ENCODE results near the gene RNASEH1.

Gene RNASEH1

GRCh38 chr2:3558205-3559014 lies at the start of gene RNASEH1:
TSS of gene RNASEH1 (minus strand) at chr2:3558333. CDS start at chr2:3558260, 73 bp downstream.
- Histone ChIP-seq H3K9ac (ENCODE audit: low read length in 5 of 5) (peak within 1 kb of the TSS; percentile 95 to 99 (median 98)), H3K4me3 (ENCODE audit: low read depth in 1 of 5, low read length in 5 of 5) (peak within 1 kb of the TSS; percentile 77 to 91 (median 89)), H3K27me3 (ENCODE audit: control insufficient read depth in 5 of 5, insufficient read depth in 4 of 5, low read length in 5 of 5) (no peaks in the 10 kb centered on the region), H3K36me3 (ENCODE audit: control insufficient read depth in 5 of 5, insufficient read depth in 5 of 5, low read length in 5 of 5) (peaks cover 13 to 33% (median 21%) of the 10 kb centered on the region in 5 donors), H3K9me3 (ENCODE audit: control insufficient read depth in 5 of 5, low read length in 5 of 5) (no peaks in the 10 kb centered on the region), H3K4me1 (ENCODE audit: control insufficient read depth in 5 of 5, insufficient read depth in 5 of 5, low read length in 5 of 5) (peaks cover 6 to 19% (median 17%) of the 10 kb centered on the region in 5 donors), H3K27ac (ENCODE audit: low read depth, low read length) (peak within 1 kb of the TSS; percentile 89)

- Histone ChIP-seq H3K9me3 (ENCODE audit: control insufficient read depth in 5 of 5, low read length in 5 of 5) (no peaks in the 10 kb centered on the region), H3K36me3 (ENCODE audit: control insufficient read depth in 5 of 5, insufficient read depth in 5 of 5, low read length in 5 of 5) (no peaks in the 10 kb centered on the region), H3K4me3 (ENCODE audit: low read depth in 1 of 5, low read length in 5 of 5) (no peak overlapping the region), H3K27ac (ENCODE audit: low read depth, low read length) (no peak overlapping the region), H3K9ac (ENCODE audit: low read length in 5 of 5) (no peak overlapping the region), H3K27me3 (ENCODE audit: control insufficient read depth in 5 of 5, insufficient read depth in 4 of 5, low read length in 5 of 5) (no peaks in the 10 kb centered on the region), H3K4me1 (ENCODE audit: control insufficient read depth in 5 of 5, insufficient read depth in 5 of 5, low read length in 5 of 5) (peaks cover 0 to 23% (median 0%) of the 10 kb centered on the region in 5 donors)
These were observed 48.5 kb upstream of the RNASEH1 start for GRCh38 chr2:3606370-3607201.

GRCh38 chr2:3606028-3606369 lies 47.9 kb upstream of the RNASEH1 start:
- H3K36me3 ChIP-seq (ENCODE audit: control insufficient read depth in 5 of 5, insufficient read depth in 5 of 5, low read length in 5 of 5): no peaks in the 10 kb centered on the region
- peak overlapping the region in 2 of 5 donors; percentile 32 to 50 for H3K4me3 ChIP-seq (ENCODE audit: low read depth in 1 of 5, low read length in 5 of 5)
- H3K9ac ChIP-seq (ENCODE audit: low read length in 5 of 5): peak overlapping the region in 1 of 5 donors; percentile 52
- peak overlapping the region; percentile 60 for H3K27ac ChIP-seq (ENCODE audit: low read depth, low read length)
- peaks cover 0 to 23% (median 0%) of the 10 kb centered on the region in 5 donors for H3K4me1 ChIP-seq (ENCODE audit: control insufficient read depth in 5 of 5, insufficient read depth in 5 of 5, low read length in 5 of 5)
- H3K27me3 ChIP-seq (ENCODE audit: control insufficient read depth in 5 of 5, insufficient read depth in 4 of 5, low read length in 5 of 5): no peaks in the 10 kb centered on the region
- no peaks in the 10 kb centered on the region for H3K9me3 ChIP-seq (ENCODE audit: control insufficient read depth in 5 of 5, low read length in 5 of 5)

GRCh38 chr2:3604991-3605961 lies 47.1 kb upstream of the RNASEH1 start:
- Histone ChIP-seq H3K4me1 (ENCODE audit: control insufficient read depth in 5 of 5, insufficient read depth in 5 of 5, low read length in 5 of 5) (peaks cover 0 to 23% (median 0%) of the 10 kb centered on the region in 5 donors), H3K36me3 (ENCODE audit: control insufficient read depth in 5 of 5, insufficient read depth in 5 of 5, low read length in 5 of 5) (no peaks in the 10 kb centered on the region), H3K27me3 (ENCODE audit: control insufficient read depth in 5 of 5, insufficient read depth in 4 of 5, low read length in 5 of 5) (no peaks in the 10 kb centered on the region), H3K27ac (ENCODE audit: low read depth, low read length) (peak overlapping the region; percentile 60), H3K4me3 (ENCODE audit: low read depth in 1 of 5, low read length in 5 of 5) (peak overlapping the region in 2 of 5 donors; percentile 32 to 50), H3K9me3 (ENCODE audit: control insufficient read depth in 5 of 5, low read length in 5 of 5) (no peaks in the 10 kb centered on the region), H3K9ac (ENCODE audit: low read length in 5 of 5) (peak overlapping the region in 2 of 5 donors; percentile 48 to 52)

- Histone ChIP-seq H3K9me3 (ENCODE audit: control insufficient read depth in 5 of 5, low read length in 5 of 5) (no peaks in the 10 kb centered on the region), H3K4me3 (ENCODE audit: low read depth in 1 of 5, low read length in 5 of 5) (no peak overlapping the region), H3K9ac (ENCODE audit: low read length in 5 of 5) (peak overlapping the region in 2 of 5 donors; percentile 3 to 7), H3K27me3 (ENCODE audit: control insufficient read depth in 5 of 5, insufficient read depth in 4 of 5, low read length in 5 of 5) (no peaks in the 10 kb centered on the region), H3K4me1 (ENCODE audit: control insufficient read depth in 5 of 5, insufficient read depth in 5 of 5, low read length in 5 of 5) (peaks cover 0 to 23% (median 0%) of the 10 kb centered on the region in 5 donors), H3K36me3 (ENCODE audit: control insufficient read depth in 5 of 5, insufficient read depth in 5 of 5, low read length in 5 of 5) (no peaks in the 10 kb centered on the region), H3K27ac (ENCODE audit: low read depth, low read length) (no peak overlapping the region)
These were observed 46.2 kb upstream of the RNASEH1 start for GRCh38 chr2:3604207-3604877.

- Histone ChIP-seq H3K36me3 (ENCODE audit: control insufficient read depth in 5 of 5, insufficient read depth in 5 of 5, low read length in 5 of 5) (no peaks in the 10 kb centered on the region), H3K4me3 (ENCODE audit: low read depth in 1 of 5, low read length in 5 of 5) (no peak overlapping the region), H3K27ac (ENCODE audit: low read depth, low read length) (no peak overlapping the region), H3K4me1 (ENCODE audit: control insufficient read depth in 5 of 5, insufficient read depth in 5 of 5, low read length in 5 of 5) (peaks cover 0 to 23% (median 3%) of the 10 kb centered on the region in 5 donors), H3K9ac (ENCODE audit: low read length in 5 of 5) (no peak overlapping the region), H3K9me3 (ENCODE audit: control insufficient read depth in 5 of 5, low read length in 5 of 5) (no peaks in the 10 kb centered on the region), H3K27me3 (ENCODE audit: control insufficient read depth in 5 of 5, insufficient read depth in 4 of 5, low read length in 5 of 5) (peaks cover 0 to 2% (median 0%) of the 10 kb centered on the region in 5 donors)
These were observed 45.5 kb upstream of the RNASEH1 start for GRCh38 chr2:3603536-3604206.

GRCh38 chr2:3602553-3603339 lies 44.6 kb upstream of the RNASEH1 start:
- Histone ChIP-seq H3K4me1 (ENCODE audit: control insufficient read depth in 5 of 5, insufficient read depth in 5 of 5, low read length in 5 of 5) (peaks cover 0 to 23% (median 8%) of the 10 kb centered on the region in 5 donors), H3K36me3 (ENCODE audit: control insufficient read depth in 5 of 5, insufficient read depth in 5 of 5, low read length in 5 of 5) (no peaks in the 10 kb centered on the region), H3K27me3 (ENCODE audit: control insufficient read depth in 5 of 5, insufficient read depth in 4 of 5, low read length in 5 of 5) (peaks cover 0 to 2% (median 0%) of the 10 kb centered on the region in 5 donors), H3K4me3 (ENCODE audit: low read depth in 1 of 5, low read length in 5 of 5) (no peak overlapping the region), H3K9me3 (ENCODE audit: control insufficient read depth in 5 of 5, low read length in 5 of 5) (no peaks in the 10 kb centered on the region), H3K27ac (ENCODE audit: low read depth, low read length) (no peak overlapping the region), H3K9ac (ENCODE audit: low read length in 5 of 5) (no peak overlapping the region)

GRCh38 chr2:3601561-3602271 lies 43.6 kb upstream of the RNASEH1 start:
- Histone ChIP-seq H3K4me3 (ENCODE audit: low read depth in 1 of 5, low read length in 5 of 5) (no peak overlapping the region), H3K4me1 (ENCODE audit: control insufficient read depth in 5 of 5, insufficient read depth in 5 of 5, low read length in 5 of 5) (peaks cover 0 to 23% (median 8%) of the 10 kb centered on the region in 5 donors), H3K27ac (ENCODE audit: low read depth, low read length) (no peak overlapping the region), H3K9ac (ENCODE audit: low read length in 5 of 5) (no peak overlapping the region), H3K36me3 (ENCODE audit: control insufficient read depth in 5 of 5, insufficient read depth in 5 of 5, low read length in 5 of 5) (no peaks in the 10 kb centered on the region), H3K27me3 (ENCODE audit: control insufficient read depth in 5 of 5, insufficient read depth in 4 of 5, low read length in 5 of 5) (peaks cover 0 to 4% (median 0%) of the 10 kb centered on the region in 5 donors), H3K9me3 (ENCODE audit: control insufficient read depth in 5 of 5, low read length in 5 of 5) (no peaks in the 10 kb centered on the region)

All from subcutaneous abdominal adipose tissue (tissue), 5 donors.